HG03108 (cell line): Measurements from ENCODE around the gene PPIL4.
"Not testable (repeated sequence)": the region's sequence is repeated elsewhere in the genome, so short reads cannot be mapped to it uniquely, and the experiment has no call there.

Experiments used
- ATAC-seq: cut with Tn5 transposase; IDR thresholded peaks from one replicate; pipeline ENCODE4 v1.9.1; 2021; ENCODE audit warnings: moderate library complexity; ENCODE audit not compliant: unreplicated experiment

Gene PPIL4

DNA sequence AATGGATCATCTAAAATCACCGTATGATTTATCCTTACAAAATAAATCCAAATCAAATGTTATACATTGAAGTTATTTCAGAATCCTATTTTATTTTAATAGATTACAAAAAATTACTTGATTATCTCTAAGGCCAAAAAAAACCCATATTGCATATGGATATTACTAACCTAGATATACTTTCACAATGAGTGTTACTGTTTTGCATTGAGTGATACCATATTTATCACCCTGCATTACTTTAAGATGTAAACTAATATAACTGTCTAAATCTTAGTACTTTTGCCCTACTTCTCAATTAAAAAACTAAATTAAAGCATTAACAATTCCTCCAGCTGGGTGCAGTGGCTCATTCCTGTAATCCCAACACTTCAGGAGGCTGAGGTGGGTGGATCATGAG is 11.1 kb downstream of the PPIL4 start:
- ATAC-seq, result no peak

GRCh38 chr6:149529650-149530049 is 16.2 kb downstream of the PPIL4 start:
- ATAC-seq, result no peak

DNA sequence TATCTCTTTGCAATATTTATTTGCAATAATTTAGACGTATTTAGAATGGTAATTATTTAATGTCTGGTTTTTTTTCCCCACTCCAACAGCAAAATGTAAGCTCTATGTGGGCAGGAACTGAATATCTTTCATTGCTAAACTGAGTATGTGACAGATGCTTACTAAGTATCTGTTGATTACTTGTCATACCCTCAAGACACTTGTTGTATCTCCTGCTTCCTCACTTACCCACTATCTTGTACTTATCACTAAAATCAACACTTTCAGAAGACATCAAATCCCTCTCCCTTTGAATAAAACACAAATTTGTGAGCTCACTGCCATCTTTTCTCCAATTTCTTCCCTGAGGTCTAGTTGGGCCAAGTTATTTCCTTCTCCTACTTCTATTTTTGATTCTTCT is 30.3 kb downstream of the PPIL4 start:
- no peak for ATAC-seq

- no peak for ATAC-seq
Measured at GRCh38 chr6:149513915-149514314, 31.9 kb downstream of the PPIL4 start.

GRCh38 chr6:149510793-149511512 is 34.9 kb downstream of the PPIL4 start:
- no peak for ATAC-seq

DNA sequence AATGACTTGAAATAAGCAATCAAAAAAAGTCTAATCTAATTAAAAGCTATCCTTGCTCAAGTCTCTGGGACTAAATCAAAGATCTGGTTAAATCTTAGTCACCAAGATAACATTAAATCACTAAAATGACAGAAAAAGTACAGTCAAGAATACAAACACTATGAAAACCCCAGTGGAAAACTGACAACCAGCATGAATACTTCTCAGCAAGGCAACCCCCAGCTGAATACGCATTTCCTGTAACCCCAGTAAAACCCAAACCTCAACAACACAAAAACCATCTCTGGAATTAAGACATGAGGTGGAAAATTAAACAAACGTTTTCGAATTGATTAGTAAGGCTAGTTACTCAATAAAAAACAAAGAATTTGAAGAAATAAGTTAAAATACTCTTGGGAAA is 37.4 kb downstream of the PPIL4 start:
- no peak for ATAC-seq

DNA sequence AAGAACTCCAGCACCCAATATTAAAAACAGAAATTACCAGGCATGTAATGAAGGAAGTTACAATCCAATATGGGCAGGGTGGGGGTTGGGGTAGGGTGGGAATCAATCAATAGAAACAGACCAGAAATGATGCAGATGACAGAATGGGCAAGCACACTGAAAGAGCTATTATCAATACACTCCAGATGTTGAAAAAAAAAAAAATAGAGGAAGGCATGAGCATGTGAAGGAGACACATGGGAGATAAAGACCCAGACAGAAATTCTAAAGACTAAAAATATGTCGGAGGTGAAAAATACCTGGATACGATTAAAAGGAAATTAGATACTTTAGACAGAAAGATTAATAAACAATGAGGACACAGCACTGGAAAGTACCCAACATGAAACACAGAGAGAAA is 42.0 kb downstream of the PPIL4 start:
- ATAC-seq, result no peak

DNA sequence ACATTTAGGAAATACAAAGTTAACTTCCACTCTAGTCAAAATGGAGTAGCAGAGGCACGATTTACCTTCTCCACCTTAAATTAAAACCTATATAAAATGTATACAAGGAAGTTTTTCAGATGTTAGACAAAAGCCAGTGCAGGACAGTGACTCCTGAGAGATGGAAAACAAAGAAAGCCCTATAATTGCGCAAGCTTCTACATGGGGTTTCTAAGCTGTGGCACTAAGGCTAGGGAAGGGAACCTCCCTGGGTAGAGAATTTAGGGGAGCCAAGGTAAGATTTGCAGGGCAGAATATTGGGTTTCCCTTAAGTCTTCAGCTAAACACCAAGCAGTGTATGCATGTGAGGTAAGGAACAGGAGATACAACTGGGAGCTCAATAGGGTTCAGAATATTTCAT is 42.6 kb downstream of the PPIL4 start:
- ATAC-seq, result no peak

GRCh38 chr6:149501768-149502167 is 44.1 kb downstream of the PPIL4 start:
- ATAC-seq, result no peak

DNA sequence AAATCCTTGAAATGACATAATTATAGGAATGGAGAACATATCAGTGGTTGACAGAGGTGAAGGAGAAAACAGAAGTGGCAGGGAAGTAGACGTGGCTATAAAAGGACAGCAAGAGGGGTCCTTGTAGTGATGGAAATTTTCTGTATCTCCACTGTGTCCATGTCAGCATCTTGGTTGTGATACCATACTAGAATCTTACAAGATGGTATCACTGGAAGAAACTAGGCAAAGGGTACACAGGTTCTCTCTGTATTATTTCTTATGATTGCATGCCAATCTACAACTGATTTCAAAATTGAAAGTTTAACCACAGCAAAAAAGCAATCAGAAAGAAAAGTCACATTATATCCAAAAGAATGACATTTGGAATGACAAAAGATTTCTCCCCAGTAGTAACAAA is 44.6 kb downstream of the PPIL4 start:
- ATAC-seq, result no peak

- no peak for ATAC-seq
Measured at GRCh38 chr6:149500096-149500495, 45.7 kb downstream of the PPIL4 start.

DNA sequence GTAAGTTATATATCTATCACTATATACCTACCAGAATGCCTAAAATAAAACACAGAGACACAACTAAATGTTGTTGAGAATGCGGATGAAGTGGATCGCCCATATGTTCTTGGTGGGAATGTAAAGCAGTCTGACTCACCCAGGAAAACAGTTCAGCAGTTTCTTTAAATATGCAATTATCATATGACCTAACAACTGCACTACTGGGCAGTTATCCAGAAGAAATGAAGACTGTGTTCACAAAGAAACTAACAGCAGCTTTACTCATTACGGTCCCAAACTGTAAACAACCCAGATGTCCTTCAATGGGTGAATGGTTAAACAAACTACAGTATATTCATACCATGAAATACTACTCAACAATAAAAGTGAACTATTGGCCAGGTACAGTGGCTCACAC is 46.8 kb downstream of the PPIL4 start:
- no peak for ATAC-seq

DNA sequence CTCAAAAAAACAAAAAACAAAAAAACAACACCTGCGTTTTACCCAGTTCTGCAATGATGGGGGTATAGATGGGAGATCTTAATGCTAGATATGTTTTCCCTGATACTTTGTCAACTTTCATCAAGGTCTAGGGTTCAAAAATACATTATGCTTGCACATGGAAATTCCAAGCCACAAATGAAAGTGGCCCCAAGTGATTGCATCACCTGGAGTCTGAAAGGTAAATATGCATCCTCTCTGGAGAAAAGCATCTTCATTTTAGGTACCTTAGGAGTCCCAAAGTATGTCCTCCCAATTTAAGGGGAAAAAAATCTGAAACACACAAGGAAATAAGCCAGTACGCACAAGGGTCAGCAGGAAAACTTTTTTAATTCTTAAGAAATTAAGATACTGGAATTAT is 48.5 kb downstream of the PPIL4 start:
- no peak for ATAC-seq

DNA sequence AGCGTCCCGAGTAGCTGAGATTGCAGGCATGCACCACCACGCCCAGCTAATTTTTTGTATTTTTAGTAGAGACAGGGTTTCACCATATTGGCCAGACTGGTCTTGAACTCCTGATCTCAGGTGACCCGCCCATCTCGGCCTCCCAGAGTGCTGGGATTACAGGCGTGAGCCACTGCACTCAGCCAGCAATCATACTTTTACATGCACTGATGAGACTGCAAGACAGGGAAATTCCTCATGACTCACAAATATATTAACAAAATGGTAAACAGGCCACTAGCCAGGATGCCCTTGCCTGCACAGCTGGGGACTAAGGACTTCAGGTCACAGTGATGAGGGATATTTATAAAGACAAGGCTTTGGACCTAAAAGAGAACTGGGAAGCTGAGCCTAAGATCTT is 49.2 kb downstream of the PPIL4 start:
- peak; percentile 41 for ATAC-seq

GRCh38 chr6:149495349-149496016 is 50.4 kb downstream of the PPIL4 start:
- ATAC-seq, result not testable (repeated sequence)

DNA sequence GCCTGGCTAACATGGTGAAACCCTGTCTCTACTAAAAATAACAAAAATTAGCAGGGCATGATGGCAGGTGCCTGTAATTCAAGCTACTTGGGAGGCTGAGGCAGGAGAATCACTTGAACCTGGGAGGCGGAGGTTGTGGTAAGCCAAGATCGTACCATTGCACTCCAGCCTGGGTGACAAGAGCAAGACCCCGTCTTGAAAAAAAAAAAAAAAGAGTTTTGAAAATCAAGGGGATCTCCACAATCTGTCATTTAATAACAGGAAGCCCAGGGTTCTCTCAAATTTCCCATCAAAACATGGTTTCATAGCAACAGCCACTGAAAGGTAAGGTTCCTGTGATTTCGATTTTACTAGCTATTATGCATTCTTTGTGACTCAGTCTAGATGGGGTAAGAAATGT is 51.0 kb downstream of the PPIL4 start:
- ATAC-seq, result peak; percentile 67

DNA sequence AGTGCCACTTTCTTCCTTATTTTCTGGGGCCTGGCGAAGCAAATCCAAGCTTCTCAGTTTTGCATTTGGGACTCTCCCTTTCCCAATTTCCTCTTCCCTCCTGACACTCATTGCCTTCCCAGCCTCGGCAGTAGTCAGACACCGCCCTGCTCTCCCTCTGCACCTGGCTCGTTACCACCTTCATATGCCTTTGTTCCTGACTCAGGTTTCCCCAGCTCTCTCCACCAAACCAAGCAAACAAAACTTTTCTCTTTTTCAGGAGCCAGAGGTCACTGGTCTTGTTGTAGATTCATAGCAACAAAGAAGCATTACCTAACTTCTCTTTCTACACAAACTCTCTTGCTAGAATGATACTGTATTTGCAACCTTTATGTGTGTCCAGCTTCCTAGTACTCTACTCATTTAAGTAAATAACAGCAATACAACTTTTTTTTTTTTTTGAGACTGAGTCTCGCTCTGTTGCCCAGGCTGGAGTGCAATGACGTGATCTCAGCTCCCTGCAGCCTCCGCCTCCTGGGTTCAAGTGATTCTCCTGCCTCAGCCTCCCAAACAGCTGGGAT is 52.0 kb downstream of the PPIL4 start:
- no peak for ATAC-seq

GRCh38 chr6:149492798-149493343 is 53.0 kb downstream of the PPIL4 start:
- ATAC-seq, result no peak

DNA sequence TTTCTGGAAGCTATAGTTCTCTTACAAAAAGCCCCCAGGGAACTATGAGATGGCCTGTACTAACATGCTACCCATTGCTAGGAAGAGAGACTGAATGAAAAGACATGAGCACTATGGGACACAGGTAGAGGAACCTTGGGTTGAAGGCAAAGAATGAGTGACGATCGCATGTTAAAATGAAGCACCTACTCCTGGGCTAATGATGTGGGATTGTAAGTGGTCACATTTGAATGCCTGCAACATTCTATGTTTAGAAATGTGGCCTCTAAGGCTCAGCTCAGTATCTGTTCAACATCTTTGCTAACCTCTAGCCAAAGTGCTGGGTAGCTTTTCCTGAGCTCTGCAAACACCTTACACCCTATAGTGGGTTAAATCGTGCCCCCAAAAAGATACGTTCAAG is 55.9 kb downstream of the PPIL4 start:
- no peak for ATAC-seq

DNA sequence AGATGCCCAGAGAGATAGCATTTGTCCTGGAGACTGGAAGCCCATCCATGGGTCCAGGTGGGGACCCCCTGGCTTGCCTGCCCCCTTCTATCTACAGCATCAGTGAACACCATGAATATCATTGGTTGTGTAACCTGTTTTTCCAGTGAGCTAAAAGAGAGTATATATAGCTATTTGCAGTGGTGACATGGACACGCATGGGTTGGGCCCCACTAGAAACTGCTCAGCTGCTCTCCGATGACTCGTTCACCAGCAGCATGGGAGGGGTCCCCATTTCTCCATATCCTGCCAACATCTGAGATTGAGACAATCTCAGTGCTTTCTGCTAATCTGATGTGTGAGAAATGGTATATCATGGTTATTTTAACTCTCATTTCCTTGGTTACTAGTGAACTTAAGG is 57.0 kb downstream of the PPIL4 start:
- ATAC-seq, result no peak

GRCh38 chr6:149487316-149487715 is 58.5 kb downstream of the PPIL4 start:
- ATAC-seq, result no peak
